K562 (cell line): ENCODE measurements around the gene FSTL4. TPM values are rescaled to one million over a fixed set of nuclear protein-coding genes. Genes with fewer than 3 reads are reported as not detected.

ENCODE experiments used
- ATAC-seq: fragments of 200-7000 bp; cut with Tn5 transposase; 3 replicates; pipeline ENCODE4 v1.9.1; 2020; ENCODE audit warnings: moderate library complexity
- BruUV-seq: library from RNA; stranded (reverse); fragments of 400-500 nt; replicated peaks from 2 replicates; lab custom pipeline; 2021; lab: Mats Ljungman, UMichigan
- CTCF ChIA-PET: fragments of 300-600 bp; formaldehyde crosslinking; extraction: SDS; loops from one replicate; lab custom pipeline; 2021; ENCODE audit warnings: low intra/inter-chr PET ratio; lab: Yijun Ruan, JAX
- POLR2A ChIA-PET: fragments of 300-600, 350-650 bp; sonication (Branson Sonifier 250); formaldehyde crosslinking; extraction: SDS; loops from one replicate; lab custom pipeline; 2021; ENCODE audit warnings: antibody characterized with exemption, inconsistent platforms; lab: Yijun Ruan, JAX
- DNase-seq, 4 experiments: peaks; one replicate each; pipeline versions ENCODE4 v3.0.0 to v3.0.0-alpha.2; 2011 to 2018; ENCODE audit warnings: low spot score in 3 of 4, mixed read lengths in 3 of 4; ENCODE audit errors: extremely low read depth in 1 of 4
- FAIRE-seq: peaks from 2 replicates; lab custom pipeline; 2011; peaks lifted over from hg19 to GRCh38; lab: Jason Lieb, UNC
- H2AFZ ChIP-seq: 2 replicates; pipeline ENCODE4 v1.6.0; 2011; ENCODE audit warnings: low read depth, low read length, control low read depth, inconsistent platforms
- H3K27ac ChIP-seq: fragments of 200-600 bp; 3 replicates; pipeline ENCODE4 v1.8.0; 2011; ENCODE audit warnings: low read depth, mild to moderate bottlenecking, control low read depth, inconsistent platforms, low read length, moderate library complexity, mixed read lengths; ENCODE audit errors: extremely low read depth
- H3K27me3 ChIP-seq, 2 experiments: fragments of 300-600 bp in 1 of 2; 2 replicates in 1 of 2; 3 replicates in 1 of 2; pipeline versions ENCODE4 v1.6.0 to v1.8.0; 2011; ENCODE audit warnings: inconsistent platforms in 2 of 2, low read length in 2 of 2, mild to moderate bottlenecking in 1 of 2, mixed read lengths in 1 of 2, moderate library complexity in 1 of 2; ENCODE audit not compliant: control insufficient read depth in 2 of 2, insufficient read depth in 2 of 2
- H3K36me3 ChIP-seq: fragments of 300-600 bp; 3 replicates; pipeline ENCODE4 v1.8.0; 2011; ENCODE audit warnings: mild to moderate bottlenecking, low read length, inconsistent platforms; ENCODE audit not compliant: control insufficient read depth, insufficient read depth
- H3K4me1 ChIP-seq, 2 experiments: fragments of 200-600 bp in 1 of 2; replicated peaks in 1 of 2; 2 replicates in 1 of 2; 3 replicates in 1 of 2; pipeline versions ENCODE4 v1.5.1 to v1.8.0; 2011; ENCODE audit warnings: inconsistent platforms in 2 of 2, low read length in 2 of 2, mild to moderate bottlenecking in 1 of 2, mixed read lengths in 1 of 2, moderate library complexity in 1 of 2; ENCODE audit not compliant: control insufficient read depth in 2 of 2, insufficient read depth in 2 of 2
- H3K4me2 ChIP-seq: 2 replicates; pipeline ENCODE4 v1.6.1; 2011; ENCODE audit warnings: low read length, control low read depth, inconsistent platforms, mixed read lengths; ENCODE audit not compliant: insufficient read depth
- H3K4me3 ChIP-seq: fragments of 200-600 bp; sonication (generic), shearing (Covaris generic); 2 replicates; pipeline ENCODE4 v1.5.1; 2016; ENCODE audit warnings: control low read depth, inconsistent platforms
- H3K79me2 ChIP-seq: fragments of 200-600 bp; 3 replicates; pipeline ENCODE4 v1.8.0; 2011; ENCODE audit warnings: low read length, inconsistent platforms; ENCODE audit not compliant: control insufficient read depth, insufficient read depth
- H3K9ac ChIP-seq, 2 experiments: 2 replicates each; pipeline versions ENCODE4 v1.6.0 to v1.6.1; 2011; ENCODE audit warnings: low read depth in 2 of 2, low read length in 2 of 2, control low read depth in 1 of 2, inconsistent platforms in 1 of 2, mild to moderate bottlenecking in 1 of 2, mixed read lengths in 1 of 2; ENCODE audit not compliant: insufficient read depth in 1 of 2
- H3K9me1 ChIP-seq: one replicate; pipeline ENCODE4 v1.6.0; 2011; ENCODE audit warnings: inconsistent platforms, mild to moderate bottlenecking, low read length, moderate library complexity; ENCODE audit not compliant: control insufficient read depth, insufficient read depth
- H3K9me3 ChIP-seq: replicated peaks from 2 replicates; pipeline ENCODE4 v1.5.1; 2011; ENCODE audit warnings: low read depth, low read length, inconsistent platforms; ENCODE audit not compliant: control insufficient read depth, insufficient read depth
- H4K20me1 ChIP-seq: replicated peaks from 2 replicates; pipeline ENCODE4 v1.6.1; 2011; ENCODE audit warnings: low read length, inconsistent platforms, mixed read lengths; ENCODE audit not compliant: control insufficient read depth, insufficient read depth
- CREM ChIP-seq: IDR thresholded peaks from 2 replicates; pipeline ENCODE4 v1.6.1; 2014; ENCODE audit warnings: antibody characterized with exemption, low read depth
- HES1 ChIP-seq: fragments of 450-650 bp; IDR thresholded peaks from 2 replicates; pipeline ENCODE4 v1.6.1; 2016; ENCODE audit warnings: low read depth, mild to moderate bottlenecking, moderate library complexity
- HNRNPLL ChIP-seq: fragments of 200-400 bp; formaldehyde crosslinking; IDR thresholded peaks from 2 replicates; pipeline ENCODE4 v1.6.1; 2017; ENCODE audit warnings: low read length, low read depth, mild to moderate bottlenecking; ENCODE audit not compliant: poor library complexity, severe bottlenecking
- RBM34 ChIP-seq: fragments of 200-400 bp; formaldehyde crosslinking; IDR thresholded peaks from 2 replicates; pipeline ENCODE4 v1.6.1; 2018; ENCODE audit warnings: low read length, borderline replicate concordance; ENCODE audit not compliant: insufficient read depth
- RERE ChIP-seq: sonication (generic); formaldehyde crosslinking; IDR thresholded peaks from 2 replicates; pipeline ENCODE4 v1.8.0; 2023; ENCODE audit warnings: missing genetic modification reagents, mild to moderate bottlenecking, borderline replicate concordance
- U2AF2 ChIP-seq: fragments of 200-400 bp; formaldehyde crosslinking; optimal IDR thresholded peaks from 2 replicates; pipeline ENCODE3; 2017; ENCODE audit warnings: low read depth, mild to moderate bottlenecking, low read length
- WGBS: fragments of 100-300 bp; shearing (Covaris generic); methylation state at CpG from one replicate; pipeline ENCODE4 v1.1.6; 2016; ENCODE audit warnings: low coverage, mixed read lengths; ENCODE audit not compliant: insufficient coverage; ENCODE audit errors: missing lambda C conversion rate; 5-methylcytosine and 5-hydroxymethylcytosine counted together
- in situ Hi-C: fragments of 300-500 bp; cut with MboI; formaldehyde crosslinking; loops from 4 replicates; pipeline ENCODE4 v1.15.0; 2018; ENCODE audit warnings: inconsistent platforms, mixed read lengths
- intact Hi-C: fragments of 100-400 bp; cut with micrococcal nuclease; formaldehyde crosslinking; loops from 2 replicates; pipeline ENCODE4 v1.14.2; 2022
- polyA plus RNA-seq, 8 experiments: library from polyadenylated mRNA; depleted of rRNA in 4 of 8; stranded (reverse) in 5 of 8; unstranded in 3 of 8; fragments of >200 nt; fragmentation: Nextera tagmentation in 2 of 8; fragmentation: Illumina TruSeq in 1 of 8; extraction: Ambion mirVana in 2 of 8; extraction: Trizol in 1 of 8; gene quantifications; 2 replicates each; pipeline versions ENCODE4 v1.2.1 to v1.2.3, GENCODE V29; 2011 to 2014; ENCODE audit warnings: inconsistent platforms in 1 of 8, missing spikeins in 1 of 8
- total RNA-seq, 7 experiments: library from RNA; depleted of rRNA in 6 of 7; stranded (reverse); fragments of >200 nt in 6 of 7; fragmentation: Illumina TruSeq in 2 of 7; extraction: Trizol in 2 of 7; gene quantifications; 2 replicates each; pipeline versions ENCODE4 v1.2.1 to v1.2.3, GENCODE V29; 2011 to 2021; ENCODE audit warnings: low replicate concordance in 1 of 7

The FSTL4 gene
- total and polyA plus RNA-seq, 9 of the 15 experiments (the other 6 are each of a cell fraction or from before 2014, with no cell fraction given): 0.08 to 0.18 (median 0.10) TPM; not detected in 5

GRCh38 chr5:133469252-133469651 is 143.1 kb downstream of the FSTL4 start (continued):
- no peak for TF ChIP-seq CREM
- no peak for TF ChIP-seq HNRNPLL
- TF ChIP-seq, all 486 proteins: peak for 0

- H3K79me2 ChIP-seq: no peaks in the 10 kb centered on the region
- peaks cover 18 to 50% of the 10 kb centered on the region in 2 experiments; a peak in 4 of 5 replicates for H3K27me3 ChIP-seq
- POLR2A ChIA-PET: interaction anchor here (0.7 kb wide), 2 partner anchors 16 to 394 kb away, joined by 3 read pairs; no protein-coding TSS in a partner anchor
- H3K4me1 ChIP-seq: no peaks in the 10 kb centered on the region; a peak in 2 of 5 replicates
- H3K27ac ChIP-seq: no peak overlapping the region
- no peaks in the 10 kb centered on the region for H3K9me3 ChIP-seq
- ATAC-seq (no peak), FAIRE-seq (no peak), DNase-seq (no peak)
- no peaks in the 10 kb centered on the region for H3K36me3 ChIP-seq
- no peak overlapping the region for H3K4me2 ChIP-seq
- no peak overlapping the region for H3K9ac ChIP-seq
- no peak overlapping the region for H2AFZ ChIP-seq
- no peak for TF ChIP-seq HES1
- no peak for TF ChIP-seq U2AF2
- TF ChIP-seq RBM34: no peak
- no peak for TF ChIP-seq RERE
- in situ Hi-C loops (loop anchor here (25.0 kb wide), 1 partner anchor 356 kb away; no protein-coding TSS in a partner anchor), intact Hi-C loops (loop anchor here (10.0 kb wide), 1 partner anchor 104 kb away; no protein-coding TSS in a partner anchor)
- no peaks in the 10 kb centered on the region for H3K9me1 ChIP-seq
- 5% methylated on average over 6 of the region's 6 CpGs for WGBS
- no peaks in the 10 kb centered on the region for H4K20me1 ChIP-seq
- no TSS peak for BruUV-seq
- no peak overlapping the region for H3K4me3 ChIP-seq
- CTCF ChIA-PET: no interaction called here
These were observed 143.7 kb downstream of the FSTL4 start for GRCh38 chr5:133468596-133468995.
